Subcutaneous adipose tissue (tissue), 4 donors: ENCODE data around the gene NFATC3. TPM values are rescaled to one million over a fixed set of nuclear protein-coding genes. Genes with fewer than 3 reads are reported as not detected.

Experiments
- CTCF ChIP-seq: fragments of 450-650 bp; IDR thresholded peaks from one replicate; pipeline ENCODE4 v1.5.1; 2016; ENCODE audit warnings: low read depth, mild to moderate bottlenecking, control low read depth, antibody characterized with exemption, moderate library complexity
- total RNA-seq, 4 donors: library from RNA; depleted of rRNA; stranded (reverse); fragments of >200 nt; gene quantifications; one replicate each; pipeline ENCODE4 v1.1.0, GENCODE V29; 2016

Gene NFATC3
- total RNA-seq, 4 donors from 2014 or later = 39.9 to 47.6 (median 45.5) TPM

- TF ChIP-seq CTCF = no peak
These were observed 1.2 kb downstream of the NFATC3 start for GRCh38 chr16:68086336-68086841.

- TF ChIP-seq CTCF = no peak
These were observed 1.7 kb downstream of the NFATC3 start for GRCh38 chr16:68086860-68087268.

- no peak for TF ChIP-seq CTCF
These were observed 2.5 kb downstream of the NFATC3 start for GRCh38 chr16:68087688-68088087.

DNA sequence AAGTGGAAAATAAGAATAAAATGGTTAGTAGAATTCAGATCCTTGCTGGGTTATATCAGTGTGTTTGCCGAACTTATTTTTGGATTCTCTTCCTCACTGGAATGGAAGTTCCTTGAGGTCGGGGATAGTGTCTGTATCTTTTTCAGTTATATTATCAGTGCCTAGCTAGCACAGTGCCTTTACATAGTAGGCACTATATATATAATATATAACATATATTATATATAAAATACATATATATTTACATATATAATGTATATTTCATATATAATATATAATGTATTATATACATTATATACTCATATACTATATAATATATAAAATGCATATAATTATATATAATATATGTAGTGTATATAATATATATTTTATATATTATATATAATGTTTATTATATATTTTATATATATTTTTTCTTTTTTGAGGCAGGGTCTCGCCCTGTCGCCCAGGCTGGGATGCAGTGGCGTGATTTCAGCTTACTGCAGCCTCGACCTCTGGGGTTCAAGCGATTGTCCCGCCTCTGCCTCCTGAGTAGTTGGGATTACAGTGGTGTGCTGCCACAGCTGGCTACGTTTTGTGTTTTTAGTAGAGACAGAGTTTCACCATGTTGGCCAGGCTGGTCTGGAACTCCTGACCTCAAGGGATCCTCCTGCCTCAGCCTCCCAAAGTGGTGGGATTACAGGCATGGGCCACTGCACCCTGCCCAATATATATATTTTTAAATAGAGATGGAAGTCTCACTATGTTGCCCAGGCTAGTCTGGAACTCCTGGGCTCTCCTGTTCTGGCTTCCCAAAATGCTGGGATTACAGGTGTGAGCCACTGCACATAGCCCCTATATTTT lies 3.2 kb downstream of the NFATC3 start:
- TF ChIP-seq CTCF = no peak

DNA sequence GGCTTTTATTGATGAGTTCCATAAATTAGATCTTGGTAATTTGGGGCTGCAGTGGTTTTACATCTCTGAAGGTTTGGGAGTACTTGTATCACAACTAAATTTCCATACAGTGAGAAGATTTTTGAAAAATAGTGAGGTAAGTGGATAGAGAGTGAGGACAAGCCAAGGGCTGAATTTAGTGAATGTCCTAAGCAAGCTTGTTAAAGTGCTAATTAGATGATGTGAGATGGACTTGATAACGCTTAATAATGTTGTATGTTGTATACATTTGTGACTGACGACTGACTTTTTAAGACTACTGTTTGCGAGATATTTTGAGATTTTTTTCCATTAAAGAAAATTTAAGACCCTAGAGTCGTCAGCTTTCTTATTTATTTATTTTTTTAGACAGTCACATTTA lies 3.9 kb downstream of the NFATC3 start:
- TF ChIP-seq CTCF = no peak

DNA sequence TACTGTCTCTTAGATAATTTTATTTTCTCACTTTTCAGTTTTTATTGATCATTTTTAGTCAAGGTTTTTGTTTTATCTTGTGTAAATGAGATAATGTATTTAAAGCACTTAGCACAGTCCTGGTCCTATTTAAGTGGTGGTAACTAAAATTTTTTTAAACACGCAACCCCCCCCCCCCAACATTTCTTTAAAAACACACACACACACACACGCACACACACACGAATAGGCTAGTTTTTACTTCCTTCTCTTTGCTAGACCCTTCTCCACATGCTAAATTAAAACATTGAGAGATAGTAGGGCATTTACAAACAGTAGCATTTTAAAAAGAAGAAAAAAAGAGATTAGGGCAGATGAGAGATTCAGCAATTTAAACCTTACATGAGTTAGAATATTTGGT lies 5.0 kb downstream of the NFATC3 start:
- TF ChIP-seq CTCF = no peak

- no peak for TF ChIP-seq CTCF
These were observed 5.4 kb downstream of the NFATC3 start for GRCh38 chr16:68090533-68090932.
